Left ventricle myocardium inferior (tissue), 1 donor: ENCODE results near the gene PLCB3. TPM values are rescaled to one million over a fixed set of nuclear protein-coding genes. Genes with fewer than 3 reads are reported as not detected.

Source experiments
- DNase-seq: peaks from one replicate; pipeline ENCODE4 v3.0.0-alpha.2; 2020
- H3K27ac ChIP-seq: fragments of 200-600 bp; replicated peaks from 2 replicates; pipeline ENCODE4 v1.8.0; 2021
- H3K27me3 ChIP-seq: fragments of 200-600 bp; 2 replicates; pipeline ENCODE4 v1.8.0; 2021; ENCODE audit warnings: low read depth
- H3K36me3 ChIP-seq: fragments of 200-600 bp; 2 replicates; pipeline ENCODE4 v1.8.0; 2021
- H3K4me1 ChIP-seq: fragments of 200-600 bp; 2 replicates; pipeline ENCODE4 v1.8.0; 2021
- H3K4me3 ChIP-seq: fragments of 200-600 bp; 2 replicates; pipeline ENCODE4 v1.8.0; 2021; ENCODE audit warnings: mild to moderate bottlenecking, moderate library complexity
- H3K9me3 ChIP-seq: fragments of 200-600 bp; replicated peaks from 2 replicates; pipeline ENCODE4 v1.8.0; 2021
- CTCF ChIP-seq: fragments of 200-600 bp; IDR thresholded peaks from 2 replicates; pipeline ENCODE4 v1.8.0; 2021; ENCODE audit warnings: antibody characterized with exemption, mild to moderate bottlenecking, borderline replicate concordance
- intact Hi-C: fragments of 100-400 bp; cut with micrococcal nuclease; formaldehyde crosslinking; loops from one replicate; pipeline ENCODE4 v1.11.0; 2022
- total RNA-seq: library from RNA; stranded (reverse); fragmentation: NEBNext Ultra II Directional; extraction: Animal tissue kit (Norgen Biotek cat#: 25700); gene quantifications from one replicate; pipeline ENCODE4 v1.2.1, GENCODE V29; 2021
- donor health status: DM: no; HTN: yes; CAD: no; lungs with severe emphysema.

PLCB3 gene
- total RNA-seq, 1 donor from 2014 or later: 10.0 TPM

GRCh38 chr11:64260147-64260708 lies 8.9 kb downstream of the PLCB3 start:
- Histone ChIP-seq H3K4me3 (no peak overlapping the region), H3K4me1 (no peaks in the 10 kb centered on the region), H3K27ac (no peak overlapping the region), H3K36me3 (peaks cover 90% of the 10 kb centered on the region), H3K9me3 (no peaks in the 10 kb centered on the region), H3K27me3 (no peaks in the 10 kb centered on the region)
- intact Hi-C loops: no loop called here
- no peak for DNase-seq
- no peak for TF ChIP-seq CTCF

- Histone ChIP-seq H3K27ac (no peak overlapping the region), H3K4me3 (no peak overlapping the region), H3K36me3 (peaks cover 89% of the 10 kb centered on the region), H3K27me3 (no peaks in the 10 kb centered on the region), H3K9me3 (no peaks in the 10 kb centered on the region), H3K4me1 (peaks cover 2% of the 10 kb centered on the region)
- intact Hi-C loops: no loop called here
- no peak for TF ChIP-seq CTCF
- DNase-seq: no peak
Measured at GRCh38 chr11:64261556-64262080, 10.3 kb downstream of the PLCB3 start.

GRCh38 chr11:64262271-64263002 lies 11.1 kb downstream of the PLCB3 start:
- intact Hi-C loops: no loop called here
- Histone ChIP-seq H3K4me3 (no peak overlapping the region), H3K27ac (no peak overlapping the region), H3K36me3 (peaks cover 84% of the 10 kb centered on the region), H3K9me3 (no peaks in the 10 kb centered on the region), H3K27me3 (no peaks in the 10 kb centered on the region), H3K4me1 (peaks cover 10% of the 10 kb centered on the region)
- DNase-seq: no peak
- TF ChIP-seq CTCF: no peak

- H3K4me3 ChIP-seq: no peak overlapping the region
- no peak overlapping the region for H3K27ac ChIP-seq
- intact Hi-C loops: no loop called here
- TF ChIP-seq CTCF: no peak
- no peaks in the 10 kb centered on the region for H3K27me3 ChIP-seq
- H3K4me1 ChIP-seq: peaks cover 19% of the 10 kb centered on the region
- peaks cover 76% of the 10 kb centered on the region for H3K36me3 ChIP-seq
- no peak for DNase-seq
- no peaks in the 10 kb centered on the region for H3K9me3 ChIP-seq
Measured at GRCh38 chr11:64263021-64263946, 12.0 kb downstream of the PLCB3 start.

GRCh38 chr11:64263947-64264317 lies 12.6 kb downstream of the PLCB3 start:
- H3K27ac ChIP-seq: no peak overlapping the region
- intact Hi-C loops: no loop called here
- no peak for TF ChIP-seq CTCF
- H3K36me3 ChIP-seq: peaks cover 69% of the 10 kb centered on the region
- no peak for DNase-seq
- no peaks in the 10 kb centered on the region for H3K9me3 ChIP-seq
- no peak overlapping the region for H3K4me3 ChIP-seq
- no peaks in the 10 kb centered on the region for H3K27me3 ChIP-seq
- peaks cover 25% of the 10 kb centered on the region for H3K4me1 ChIP-seq
